CD8-positive, alpha-beta memory T cell (primary cell): ENCODE data around the gene FHAD1. TPM values are rescaled to one million over a fixed set of nuclear protein-coding genes. Genes with fewer than 3 reads are reported as not detected.

Experiments used
- CTCF ChIA-PET: fragments of 350-600 bp; sonication (Branson Sonifier 250); formaldehyde crosslinking; loops from one replicate; lab custom pipeline; 2021; ENCODE audit warnings: antibody characterized with exemption; lab: Charles Lee
- POLR2A ChIA-PET: fragments of 350-600 bp; sonication (Branson Sonifier 250); formaldehyde crosslinking; loops from one replicate; lab custom pipeline; 2021; ENCODE audit warnings: antibody characterized with exemption; lab: Charles Lee
- DNase-seq, 5 donors: peaks; one replicate each; pipeline versions ENCODE4 v3.0.0 to v3.0.0-alpha.2; 2020 to 2022; ENCODE audit warnings: mixed read lengths in 1 of 5
- H3K27ac ChIP-seq: one replicate; pipeline ENCODE4 v1.7.0; 2013; ENCODE audit warnings: low read depth, mild to moderate bottlenecking, low read length, moderate library complexity
- H3K27me3 ChIP-seq: 2 replicates; pipeline ENCODE4 v1.7.0; 2013; ENCODE audit warnings: low read length, mild to moderate bottlenecking; ENCODE audit not compliant: insufficient read depth, poor library complexity, severe bottlenecking
- H3K36me3 ChIP-seq: 2 replicates; pipeline ENCODE4 v1.7.0; 2013; ENCODE audit warnings: mild to moderate bottlenecking, low read length, moderate library complexity; ENCODE audit not compliant: insufficient read depth
- H3K4me1 ChIP-seq: 2 replicates; pipeline ENCODE4 v1.7.0; 2013; ENCODE audit warnings: mild to moderate bottlenecking, low read length, moderate library complexity; ENCODE audit not compliant: insufficient read depth
- H3K4me3 ChIP-seq: 2 replicates; pipeline ENCODE4 v1.7.0; 2013; ENCODE audit warnings: mild to moderate bottlenecking, low read length
- H3K9me3 ChIP-seq: 2 replicates; pipeline ENCODE4 v1.7.0; 2013; ENCODE audit warnings: mild to moderate bottlenecking, low read length
- H3K27ac Mint-ChIP-seq, 8 donors: one replicate each; pipeline ENCODE4 v1.8.0; 2020 to 2021; ENCODE audit warnings: mixed read lengths in 8 of 8, mild to moderate bottlenecking in 6 of 8, inconsistent platforms in 3 of 8, moderate library complexity in 3 of 8
- H3K27me3 Mint-ChIP-seq, 2 donors: one replicate each; pipeline ENCODE4 v1.8.0; 2020 to 2021; ENCODE audit warnings: mixed read lengths in 2 of 2, mild to moderate bottlenecking in 1 of 2, moderate library complexity in 1 of 2
- H3K36me3 Mint-ChIP-seq, 3 donors: one replicate each; pipeline ENCODE4 v1.8.0; 2020 to 2021; ENCODE audit warnings: mixed read lengths in 3 of 3, inconsistent platforms in 1 of 3, mild to moderate bottlenecking in 1 of 3
- H3K4me1 Mint-ChIP-seq, 3 donors: one replicate each; pipeline ENCODE4 v1.8.0; 2020 to 2021; ENCODE audit warnings: mixed read lengths in 3 of 3, inconsistent platforms in 1 of 3, mild to moderate bottlenecking in 1 of 3
- H3K4me3 Mint-ChIP-seq, 7 donors: one replicate each; pipeline ENCODE4 v1.8.0; 2020 to 2021; ENCODE audit warnings: mixed read lengths in 7 of 7, mild to moderate bottlenecking in 6 of 7, moderate library complexity in 4 of 7, inconsistent platforms in 2 of 7
- H3K9me3 Mint-ChIP-seq, 5 donors: one replicate each; pipeline ENCODE4 v1.8.0; 2020 to 2022; ENCODE audit warnings: mixed read lengths in 5 of 5, mild to moderate bottlenecking in 3 of 5, moderate library complexity in 2 of 5, inconsistent platforms in 1 of 5
- polyA plus RNA-seq: library from polyadenylated mRNA; unstranded; fragments of 300-500 nt; fragmentation: Illumina TruSeq; gene quantifications from one replicate; pipeline ENCODE4 v1.2.3, GENCODE V29; 2021
- total RNA-seq, 2 experiments: library from RNA; stranded (reverse); gene quantifications; one replicate each; pipeline ENCODE4 v1.2.3, GENCODE V29; 2021

The FHAD1 gene
- total and polyA plus RNA-seq, 3 experiments from 2014 or later = not detected

- Mint-ChIP-seq H3K9me3 (no peaks in the 10 kb centered on the region), H3K36me3 (no peaks in the 10 kb centered on the region), H3K4me1 (peaks cover 3 to 8% (median 8%) of the 10 kb centered on the region in 3 donors), H3K27me3 (peaks cover 9 to 18% of the 10 kb centered on the region in 2 donors), H3K4me3 (no peak overlapping the region), H3K27ac (no peak overlapping the region)
- H3K27ac ChIP-seq = no peak overlapping the region
- H3K4me1 ChIP-seq = no peaks in the 10 kb centered on the region
- ChIA-PET POLR2A (no interaction called here), CTCF (no interaction called here)
- H3K27me3 ChIP-seq = no peaks in the 10 kb centered on the region
- no peak for DNase-seq
- H3K4me3 ChIP-seq = no peak overlapping the region
- no peaks in the 10 kb centered on the region for H3K9me3 ChIP-seq
- H3K36me3 ChIP-seq = no peaks in the 10 kb centered on the region
Observed at GRCh38 chr1:15213341-15213821, 33.6 kb upstream of the FHAD1 start.

- Mint-ChIP-seq H3K27ac (no peak overlapping the region), H3K9me3 (no peaks in the 10 kb centered on the region), H3K27me3 (peaks cover 14 to 29% of the 10 kb centered on the region in 2 donors), H3K36me3 (no peaks in the 10 kb centered on the region), H3K4me1 (peaks cover 7 to 13% (median 12%) of the 10 kb centered on the region in 3 donors), H3K4me3 (no peak overlapping the region)
- Histone ChIP-seq H3K27ac (no peak overlapping the region), H3K36me3 (no peaks in the 10 kb centered on the region), H3K4me1 (no peaks in the 10 kb centered on the region), H3K4me3 (no peak overlapping the region), H3K9me3 (no peaks in the 10 kb centered on the region), H3K27me3 (no peaks in the 10 kb centered on the region)
- no peak for DNase-seq
- ChIA-PET CTCF (no interaction called here), POLR2A (no interaction called here)
Observed at GRCh38 chr1:15214527-15214926, 32.5 kb upstream of the FHAD1 start.

- peaks cover 14 to 27% of the 10 kb centered on the region in 2 donors for H3K27me3 Mint-ChIP-seq
- ChIA-PET CTCF (no interaction called here), POLR2A (no interaction called here)
- peaks cover 7 to 13% (median 12%) of the 10 kb centered on the region in 3 donors for H3K4me1 Mint-ChIP-seq
- no peaks in the 10 kb centered on the region for H3K4me1 ChIP-seq
- no peaks in the 10 kb centered on the region for H3K9me3 ChIP-seq
- H3K27me3 ChIP-seq = no peaks in the 10 kb centered on the region
- H3K27ac Mint-ChIP-seq = no peak overlapping the region
- H3K4me3 Mint-ChIP-seq = no peak overlapping the region
- H3K36me3 Mint-ChIP-seq = no peaks in the 10 kb centered on the region
- H3K4me3 ChIP-seq = no peak overlapping the region
- DNase-seq = no peak
- no peaks in the 10 kb centered on the region for H3K9me3 Mint-ChIP-seq
- H3K36me3 ChIP-seq = no peaks in the 10 kb centered on the region
- H3K27ac ChIP-seq = no peak overlapping the region
Observed at GRCh38 chr1:15215116-15215515, 31.9 kb upstream of the FHAD1 start.

GRCh38 chr1:15217654-15218053, 29.4 kb upstream of the FHAD1 start:
- CTCF ChIA-PET = no interaction called here
- Histone ChIP-seq H3K36me3 (no peaks in the 10 kb centered on the region), H3K4me3 (no peak overlapping the region), H3K9me3 (no peaks in the 10 kb centered on the region), H3K27ac (no peak overlapping the region), H3K4me1 (no peaks in the 10 kb centered on the region), H3K27me3 (no peaks in the 10 kb centered on the region)
- Mint-ChIP-seq H3K27ac (no peak overlapping the region), H3K27me3 (peaks cover 25 to 40% of the 10 kb centered on the region in 2 donors), H3K36me3 (no peaks in the 10 kb centered on the region), H3K4me3 (no peak overlapping the region), H3K4me1 (peaks cover 7 to 13% (median 12%) of the 10 kb centered on the region in 3 donors), H3K9me3 (no peaks in the 10 kb centered on the region)
- POLR2A ChIA-PET = no interaction called here
- DNase-seq = no peak

GRCh38 chr1:15218287-15219279, 28.4 kb upstream of the FHAD1 start:
- H3K36me3 ChIP-seq = no peaks in the 10 kb centered on the region
- no peaks in the 10 kb centered on the region for H3K9me3 ChIP-seq
- no peak for DNase-seq
- Mint-ChIP-seq H3K4me3 (no peak overlapping the region), H3K4me1 (peaks cover 7 to 13% (median 12%) of the 10 kb centered on the region in 3 donors), H3K9me3 (no peaks in the 10 kb centered on the region), H3K36me3 (no peaks in the 10 kb centered on the region), H3K27me3 (peaks cover 25 to 44% of the 10 kb centered on the region in 2 donors), H3K27ac (peak overlapping the region in 1 of 8 donors; percentile 36)
- H3K27me3 ChIP-seq = no peaks in the 10 kb centered on the region
- no peak overlapping the region for H3K27ac ChIP-seq
- ChIA-PET POLR2A (no interaction called here), CTCF (no interaction called here)
- no peaks in the 10 kb centered on the region for H3K4me1 ChIP-seq
- H3K4me3 ChIP-seq = no peak overlapping the region

- Histone ChIP-seq H3K9me3 (no peaks in the 10 kb centered on the region), H3K36me3 (no peaks in the 10 kb centered on the region), H3K4me3 (no peak overlapping the region), H3K4me1 (no peaks in the 10 kb centered on the region), H3K27me3 (no peaks in the 10 kb centered on the region), H3K27ac (no peak overlapping the region)
- Mint-ChIP-seq H3K36me3 (no peaks in the 10 kb centered on the region), H3K9me3 (no peaks in the 10 kb centered on the region), H3K4me1 (peaks cover 7 to 13% (median 12%) of the 10 kb centered on the region in 3 donors), H3K27ac (peak overlapping the region in 1 of 8 donors; percentile 36), H3K4me3 (no peak overlapping the region), H3K27me3 (peaks cover 20 to 44% of the 10 kb centered on the region in 2 donors)
- DNase-seq = no peak
- ChIA-PET POLR2A (no interaction called here), CTCF (no interaction called here)
Observed at GRCh38 chr1:15219280-15220023, 27.6 kb upstream of the FHAD1 start.

GRCh38 chr1:15220024-15220392, 27.0 kb upstream of the FHAD1 start:
- Histone ChIP-seq H3K36me3 (no peaks in the 10 kb centered on the region), H3K27me3 (no peaks in the 10 kb centered on the region), H3K9me3 (no peaks in the 10 kb centered on the region), H3K27ac (no peak overlapping the region), H3K4me1 (no peaks in the 10 kb centered on the region), H3K4me3 (no peak overlapping the region)
- Mint-ChIP-seq H3K27ac (no peak overlapping the region), H3K9me3 (no peaks in the 10 kb centered on the region), H3K4me1 (peaks cover 7 to 13% (median 12%) of the 10 kb centered on the region in 3 donors), H3K36me3 (no peaks in the 10 kb centered on the region), H3K4me3 (no peak overlapping the region), H3K27me3 (peaks cover 20 to 44% of the 10 kb centered on the region in 2 donors)
- POLR2A ChIA-PET = no interaction called here
- DNase-seq = no peak
- CTCF ChIA-PET = interaction anchor here (1.1 kb wide), 1 partner anchor 9 kb away, joined by 3 read pairs; no protein-coding TSS in a partner anchor
